ENCODE measurements around the gene NPPB. TPM values are rescaled to one million over a fixed set of nuclear protein-coding genes. Genes with fewer than 3 reads are reported as not detected.

NPPB gene
- polyA plus RNA-seq, 1 donor (not counting 4 experiments of a cell fraction or from before 2014, with no cell fraction given), result not detected

- Histone ChIP-seq H3K4me3 (ENCODE audit: control insufficient read depth in 2 of 3, extremely low read depth in 1 of 3, insufficient read depth in 2 of 3, low read depth in 1 of 3, low read length in 3 of 3) (no peak overlapping the region), H3K79me2 (ENCODE audit: control insufficient read depth, insufficient read depth, low read length) (peaks cover 55% of the 10 kb centered on the region), H3K9me3 (ENCODE audit: control insufficient read depth, low read depth, low read length) (no peaks in the 10 kb centered on the region), H2AFZ (ENCODE audit: control insufficient read depth, low read length) (no peak overlapping the region), H3K9ac (ENCODE audit: control insufficient read depth, extremely low read depth, insufficient read depth, low read length) (no peak overlapping the region), H4K20me1 (ENCODE audit: control insufficient read depth, extremely low read depth, insufficient read depth, low read length) (peaks cover 3% of the 10 kb centered on the region), H3K27me3 (ENCODE audit: control insufficient read depth, extremely low read depth, insufficient read depth, low read length) (no peaks in the 10 kb centered on the region), H3K27ac (ENCODE audit: control insufficient read depth, insufficient read depth, low read length) (no peak overlapping the region), H3K4me2 (ENCODE audit: control insufficient read depth, extremely low read depth, insufficient read depth, low read depth, low read length) (no peak overlapping the region), H3K36me3 (ENCODE audit: control insufficient read depth in 2 of 2, extremely low read depth in 1 of 2, insufficient read depth in 2 of 2, low read length in 2 of 2) (peaks cover 21 to 43% of the 10 kb centered on the region in 2 experiments), H3K9me1 (ENCODE audit: control insufficient read depth, extremely low read depth, insufficient read depth, low read length) (no peaks in the 10 kb centered on the region), H3K4me1 (ENCODE audit: control insufficient read depth, extremely low read depth, insufficient read depth, low read length) (peaks cover 3% of the 10 kb centered on the region)
- dilution Hi-C loops (cut with MboI; ENCODE audit: extremely low pct_ligation_motif_present, low sequenced_read_pairs), result no loop called here
- FAIRE-seq (no peak), DNase-seq (ENCODE audit: low read depth, low spot score) (no peak)
- TF ChIP-seq CTCF (optimal IDR thresholded peaks at IDR 0.05 in 1 of 3, IDR thresholded peaks at IDR 0.05 in 1 of 3, conservative IDR thresholded peaks at IDR 0.05 in 1 of 3; ENCODE audit: extremely low read depth in 1 of 3, insufficient read depth in 2 of 3, low read length in 3 of 3) (no peak), EZH2 (IDR thresholded peaks at IDR 0.05; ENCODE audit: low read length) (no peak)
Measured at GRCh38 chr1:11813021-11813420, 45.7 kb downstream of the NPPB start.

Small RNA genes within 50 kb of the gene (small RNA-seq; reads per million reads assigned to genes)
- gene RF02156 (ENCODE audit: insufficient read length in 3 of 3, low read depth in 3 of 3, low replicate concordance in 1 of 3) (0 reads per million in 3 experiments), gene RF02157 (ENCODE audit: insufficient read length in 3 of 3, low read depth in 3 of 3, low replicate concordance in 1 of 3) (0 reads per million in 3 experiments), gene RF02158 (ENCODE audit: insufficient read length in 3 of 3, low read depth in 3 of 3, low replicate concordance in 1 of 3) (0 reads per million in 3 experiments)

Other genes with a start within 250 kb of the NPPB start
- 42.2 to 83.7 TPM (median 65.9 TPM) in 3 replicates for gene FBXO2, start 204.5 kb downstream of the NPPB start, polyA plus RNA-seq
- gene FBXO44, start 204.1 kb downstream of the NPPB start, polyA plus RNA-seq, result 23.1 to 39.9 TPM (median 25.8 TPM) in 3 replicates
- gene FBXO6, start 194.7 kb downstream of the NPPB start, polyA plus RNA-seq, result 10.9 to 24.0 TPM (median 11.2 TPM) in 3 replicates
- gene MAD2L2, start 177.8 kb downstream of the NPPB start, polyA plus RNA-seq, result 24.8 to 31.6 TPM (median 26.4 TPM) in 3 replicates
- not detected in 3 replicates for gene DRAXIN, start 167.2 kb downstream of the NPPB start, polyA plus RNA-seq
- 36.7 to 75.6 TPM (median 65.8 TPM) in 3 replicates for gene AGTRAP, start 122.8 kb downstream of the NPPB start, polyA plus RNA-seq
- gene C1orf167, start 96.8 kb downstream of the NPPB start, polyA plus RNA-seq, result not detected in 3 replicates
- 5.1 to 8.3 TPM (median 5.2 TPM) in 3 replicates for gene MTHFR, start 53.0 kb downstream of the NPPB start, polyA plus RNA-seq
- 5.2 to 9.8 TPM (median 7.4 TPM) in 3 replicates for gene CLCN6, start 52.8 kb downstream of the NPPB start, polyA plus RNA-seq
- not detected in 3 replicates for gene NPPA, start 11.2 kb downstream of the NPPB start, polyA plus RNA-seq
- 26.7 to 51.9 TPM (median 31.1 TPM) in 3 replicates for gene KIAA2013, start 67.5 kb upstream of the NPPB start, polyA plus RNA-seq
- gene PLOD1, start 75.8 kb upstream of the NPPB start, polyA plus RNA-seq, result 63.6 to 91.9 TPM (median 88.4 TPM) in 3 replicates
- gene MFN2, start 121.5 kb upstream of the NPPB start, polyA plus RNA-seq, result 85.4 to 102 TPM (median 94.3 TPM) in 3 replicates
- gene MIIP, start 160.6 kb upstream of the NPPB start, polyA plus RNA-seq, result 14.3 to 30.6 TPM (median 18.2 TPM) in 3 replicates
- gene TNFRSF8, start 204.4 kb upstream of the NPPB start, polyA plus RNA-seq, result 0.02 to 0.09 TPM (median 0.03 TPM) in 3 replicates

Data from keratinocyte (primary cell).